NCI-H82 (cell line): ENCODE data around the gene URI1.
"Not testable (repeated sequence)": the region's sequence is repeated elsewhere in the genome, so short reads cannot be mapped to it uniquely, and the experiment has no call there.

Experiments
- DNase-seq: peaks from one replicate; lab custom pipeline; 2025; lab: John Stamatoyannopoulos, UW

URI1 gene

GRCh38 chr19:30024091-30024490, 82.1 kb downstream of the URI1 start:
- DNase-seq = no peak

- no peak for DNase-seq
These were observed 84.9 kb downstream of the URI1 start for GRCh38 chr19:30026933-30027332.

- no peak for DNase-seq
These were observed 86.3 kb downstream of the URI1 start for GRCh38 chr19:30028118-30028991.

GRCh38 chr19:30028992-30029343, 86.9 kb downstream of the URI1 start:
- no peak for DNase-seq

GRCh38 chr19:30029721-30030510, 87.9 kb downstream of the URI1 start:
- DNase-seq = no peak

- DNase-seq = no peak
These were observed 92.3 kb downstream of the URI1 start for GRCh38 chr19:30034321-30034720.

- DNase-seq = no peak
These were observed 94.4 kb downstream of the URI1 start for GRCh38 chr19:30036154-30037129.

- DNase-seq = no peak
These were observed 95.8 kb downstream of the URI1 start for GRCh38 chr19:30037835-30038234.

- not testable (repeated sequence) for DNase-seq
These were observed 99.9 kb downstream of the URI1 start for GRCh38 chr19:30041931-30042330.

GRCh38 chr19:30043008-30043407, 101.0 kb downstream of the URI1 start:
- not testable (repeated sequence) for DNase-seq

GRCh38 chr19:30044273-30045248, 102.5 kb downstream of the URI1 start:
- no peak for DNase-seq

GRCh38 chr19:30046522-30046921, 104.5 kb downstream of the URI1 start:
- peak; percentile 21 for DNase-seq

- DNase-seq = no peak
These were observed 105.4 kb downstream of the URI1 start for GRCh38 chr19:30047432-30047831.

- no peak for DNase-seq
These were observed 107.2 kb downstream of the URI1 start for GRCh38 chr19:30049226-30049625.

- DNase-seq = peak; percentile 15
These were observed 108.0 kb downstream of the URI1 start for GRCh38 chr19:30049846-30050667.

GRCh38 chr19:30052122-30053075, 110.4 kb downstream of the URI1 start:
- DNase-seq = no peak

GRCh38 chr19:30053558-30053957, 111.5 kb downstream of the URI1 start:
- DNase-seq = no peak

- DNase-seq = no peak
These were observed 112.2 kb downstream of the URI1 start for GRCh38 chr19:30054210-30054609.

- no peak for DNase-seq
These were observed 114.5 kb downstream of the URI1 start for GRCh38 chr19:30056580-30056979.
